ENCODE measurements around the gene FAM149B1. TPM values are rescaled to one million over a fixed set of nuclear protein-coding genes. Genes with fewer than 3 reads are reported as not detected.
"Not testable (repeated sequence)": the region's sequence is repeated elsewhere in the genome, so short reads cannot be mapped to it uniquely, and the experiment has no call there.

Gene FAM149B1
- total and polyA plus RNA-seq, 3 donors from 2014 or later, result 28.7 to 65.1 (median 42.0) TPM

DNA sequence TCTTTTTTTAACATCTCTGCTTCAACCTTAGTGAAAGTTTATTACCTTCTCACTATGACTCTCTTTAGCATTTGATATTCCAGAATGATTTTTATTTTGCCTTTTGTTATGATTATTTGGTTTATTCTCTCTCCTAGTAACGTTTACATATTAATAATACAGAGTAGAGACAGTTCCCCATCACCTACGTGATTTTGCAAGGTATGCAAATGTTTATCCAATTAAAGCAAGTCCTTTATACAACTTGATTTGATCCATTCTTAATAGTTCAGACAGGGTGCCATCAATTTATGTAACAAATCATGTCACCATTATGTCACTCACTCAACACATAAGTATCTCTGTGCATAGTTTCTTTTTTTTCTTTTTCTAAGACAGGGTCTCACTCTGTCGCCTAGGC, 26.3 kb upstream of the FAM149B1 start:
- no peaks in the 10 kb centered on the region for H3K4me1 ChIP-seq
- no peaks in the 10 kb centered on the region for H3K27me3 ChIP-seq
- TF ChIP-seq, protein P1, sequence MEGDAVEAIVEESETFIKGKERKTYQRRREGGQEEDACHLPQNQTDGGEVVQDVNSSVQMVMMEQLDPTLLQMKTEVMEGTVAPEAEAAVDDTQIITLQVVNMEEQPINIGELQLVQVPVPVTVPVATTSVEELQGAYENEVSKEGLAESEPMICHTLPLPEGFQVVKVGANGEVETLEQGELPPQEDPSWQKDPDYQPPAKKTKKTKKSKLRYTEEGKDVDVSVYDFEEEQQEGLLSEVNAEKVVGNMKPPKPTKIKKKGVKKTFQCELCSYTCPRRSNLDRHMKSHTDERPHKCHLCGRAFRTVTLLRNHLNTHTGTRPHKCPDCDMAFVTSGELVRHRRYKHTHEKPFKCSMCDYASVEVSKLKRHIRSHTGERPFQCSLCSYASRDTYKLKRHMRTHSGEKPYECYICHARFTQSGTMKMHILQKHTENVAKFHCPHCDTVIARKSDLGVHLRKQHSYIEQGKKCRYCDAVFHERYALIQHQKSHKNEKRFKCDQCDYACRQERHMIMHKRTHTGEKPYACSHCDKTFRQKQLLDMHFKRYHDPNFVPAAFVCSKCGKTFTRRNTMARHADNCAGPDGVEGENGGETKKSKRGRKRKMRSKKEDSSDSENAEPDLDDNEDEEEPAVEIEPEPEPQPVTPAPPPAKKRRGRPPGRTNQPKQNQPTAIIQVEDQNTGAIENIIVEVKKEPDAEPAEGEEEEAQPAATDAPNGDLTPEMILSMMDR (IDR thresholded peaks at IDR 0.05), result no peak
- TF ChIP-seq POLR2A (IDR thresholded peaks at IDR 0.05), result no peak
- no peak overlapping the region for H3K27ac ChIP-seq
- 89 to 94% methylated on average over 3 of the region's 3 CpGs for WGBS, 2 donors
- no peaks in the 10 kb centered on the region for H3K36me3 ChIP-seq (ENCODE audit: low read depth, missing control alignments)
- H3K4me3 ChIP-seq, result no peak overlapping the region
- DNase-seq, result no peak
- H3K9me3 ChIP-seq, result no peaks in the 10 kb centered on the region
- intact Hi-C loops (cut with DNase I; ENCODE audit: low total_unique reads), result no loop called here

DNA sequence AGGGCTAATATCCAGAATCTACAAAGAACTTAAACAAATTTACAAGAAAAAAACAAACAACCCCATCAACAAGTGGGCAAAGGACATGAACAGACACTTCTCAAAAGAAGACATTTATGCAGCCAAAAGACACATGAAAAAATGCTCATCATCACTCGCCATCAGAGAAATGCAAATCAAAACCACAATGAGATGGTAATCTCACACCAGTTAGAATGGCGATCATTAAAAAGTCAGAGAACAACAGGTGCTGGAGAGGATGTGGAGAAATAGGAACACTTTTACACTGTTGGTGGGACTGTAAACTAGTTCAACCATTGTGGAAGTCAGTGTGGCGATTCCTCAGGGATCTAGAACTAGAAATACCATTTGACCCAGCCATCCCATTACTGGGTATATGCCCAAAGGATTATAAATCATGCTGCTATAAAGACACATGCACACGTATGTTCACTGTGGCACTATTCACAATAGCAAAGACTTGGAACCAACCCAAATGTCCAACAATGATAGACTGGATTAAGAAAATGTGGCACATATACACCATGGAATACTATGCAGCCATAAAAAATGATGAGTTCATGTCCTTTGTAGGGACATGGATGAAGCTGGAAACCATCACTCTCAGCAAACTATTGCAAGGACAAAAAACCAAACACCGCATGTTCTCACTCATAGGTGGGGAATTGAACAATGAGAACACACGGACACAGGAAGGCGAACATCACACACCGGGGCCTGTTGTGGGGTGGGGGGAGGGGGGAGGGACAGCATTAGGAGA, 17.1 kb upstream of the FAM149B1 start:
- H3K27me3 ChIP-seq; H3K36me3 ChIP-seq (ENCODE audit: low read depth, missing control alignments); intact Hi-C loops (cut with DNase I; ENCODE audit: low total_unique reads); H3K27ac ChIP-seq; H3K4me1 ChIP-seq; H3K9me3 ChIP-seq; DNase-seq; H3K4me3 ChIP-seq: not testable (repeated sequence)
- WGBS, 2 donors, result 90 to 95% methylated on average over 6 to 7 of the region's 8 CpGs

DNA sequence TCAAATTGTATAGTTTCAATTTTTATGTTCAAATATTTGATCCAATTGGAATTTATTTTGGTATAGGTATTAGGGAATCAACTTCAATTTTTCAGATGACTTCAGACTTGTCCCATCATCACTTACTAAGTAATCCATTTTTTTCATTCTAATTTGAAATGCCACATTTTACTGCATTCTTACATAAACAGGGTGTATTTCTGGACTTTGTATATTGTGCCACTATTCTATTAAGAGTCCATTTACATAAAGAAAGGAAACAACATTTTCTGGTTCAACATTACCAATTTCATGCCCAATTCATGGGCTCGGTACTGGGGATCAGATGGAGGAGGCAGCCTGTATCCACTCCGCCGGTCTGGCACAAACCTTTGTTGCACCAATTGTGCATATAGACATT, 15.9 kb upstream of the FAM149B1 start:
- WGBS, 2 donors, result 96 to 97% methylated on average over 3 of the region's 3 CpGs
- Histone ChIP-seq H3K4me1 (no peaks in the 10 kb centered on the region), H3K27ac (no peak overlapping the region), H3K27me3 (no peaks in the 10 kb centered on the region), H3K4me3 (no peak overlapping the region), H3K36me3 (ENCODE audit: low read depth, missing control alignments) (no peaks in the 10 kb centered on the region), H3K9me3 (no peaks in the 10 kb centered on the region)
- TF ChIP-seq, protein P1 (IDR thresholded peaks at IDR 0.05), result no peak
- DNase-seq, result no peak
- intact Hi-C loops (cut with DNase I; ENCODE audit: low total_unique reads), result no loop called here

DNA sequence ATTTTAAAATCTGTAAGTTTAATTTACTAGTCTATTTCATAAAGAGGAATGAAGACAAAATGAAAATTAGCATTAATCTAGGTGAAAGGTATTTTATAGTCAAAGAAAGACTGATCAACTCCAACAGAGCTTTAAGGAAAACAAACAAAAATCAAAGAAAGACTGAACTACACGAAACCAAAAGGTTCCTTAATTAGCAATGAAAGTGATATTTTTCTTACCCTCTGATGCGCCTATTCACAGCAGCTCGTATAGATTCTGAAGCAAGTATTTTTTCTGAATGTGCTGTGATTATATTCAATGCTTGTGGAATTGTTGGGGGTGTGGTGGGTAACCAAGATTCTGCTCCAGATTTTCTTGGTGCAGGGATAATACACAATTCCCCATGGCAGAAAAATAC, 11.9 kb upstream of the FAM149B1 start:
- intact Hi-C loops (cut with DNase I; ENCODE audit: low total_unique reads), result no loop called here
- H3K4me3 ChIP-seq, result no peak overlapping the region
- H3K27me3 ChIP-seq, result no peaks in the 10 kb centered on the region
- no peak overlapping the region for H3K27ac ChIP-seq
- peaks cover 6% of the 10 kb centered on the region for H3K4me1 ChIP-seq
- 87 to 88% methylated on average over 3 of the region's 3 CpGs for WGBS, 2 donors
- H3K36me3 ChIP-seq (ENCODE audit: low read depth, missing control alignments), result no peaks in the 10 kb centered on the region
- no peak for DNase-seq
- H3K9me3 ChIP-seq, result no peaks in the 10 kb centered on the region
- TF ChIP-seq POLR2A (IDR thresholded peaks at IDR 0.05), result no peak
- TF ChIP-seq, protein P1 (IDR thresholded peaks at IDR 0.05), result no peak

DNA sequence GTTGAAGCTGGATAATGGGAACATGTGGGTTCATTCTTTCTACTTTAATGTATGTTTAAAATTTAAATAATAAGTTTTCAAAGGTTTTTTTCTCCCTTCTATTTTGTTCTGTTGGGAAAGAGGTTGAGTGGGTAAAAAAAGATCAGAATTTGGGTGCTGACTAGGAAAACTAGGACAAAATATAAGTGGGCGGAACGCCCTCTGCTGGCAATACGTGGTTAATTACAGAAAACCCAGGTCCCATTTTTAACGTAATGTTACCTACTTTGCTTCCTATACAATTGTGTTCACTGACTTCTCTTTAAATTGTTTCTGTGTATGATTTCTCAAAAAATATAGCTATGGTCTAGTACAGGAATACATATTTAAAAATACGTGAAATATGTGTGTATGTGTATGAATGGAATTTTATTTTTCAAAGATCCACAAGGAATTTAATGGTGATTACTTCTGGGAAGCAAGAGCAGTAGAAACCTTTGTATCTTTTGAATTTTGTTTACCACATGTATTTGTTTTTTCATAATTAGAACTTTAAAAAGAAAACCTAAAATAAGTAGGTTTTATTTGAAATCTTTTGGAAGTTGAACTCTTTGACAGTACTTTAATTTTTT, 8.8 kb upstream of the FAM149B1 start:
- H3K36me3 ChIP-seq (ENCODE audit: low read depth, missing control alignments), result no peaks in the 10 kb centered on the region
- 29 to 37% methylated on average over 5 of the region's 5 CpGs for WGBS, 2 donors
- DNase-seq, result peak; percentile 64

More for the DNA sequence above, 8.8 kb upstream of the FAM149B1 start:
- Histone ChIP-seq H3K4me1 (peaks cover 11% of the 10 kb centered on the region), H3K4me3 (no peak overlapping the region), H3K9me3 (no peaks in the 10 kb centered on the region), H3K27ac (no peak overlapping the region), H3K27me3 (no peaks in the 10 kb centered on the region)
- intact Hi-C loops (cut with DNase I; ENCODE audit: low total_unique reads), result no loop called here
- TF ChIP-seq POLR2A (IDR thresholded peaks at IDR 0.05), result no peak
- TF ChIP-seq, protein P1 (IDR thresholded peaks at IDR 0.05), result peak; percentile 73 to 77 (median 76)

All from testis (tissue), 3 donors.